IMR-90 (cell line): ENCODE data around the gene OPA3. TPM values are rescaled to one million over a fixed set of nuclear protein-coding genes. Genes with fewer than 3 reads are reported as not detected.

Experiments
- ATAC-seq: fragments of 200-7000 bp; cut with Tn5 transposase; 2 replicates; pipeline ENCODE4 v1.9.1; 2020; ENCODE audit warnings: low read depth, mild to moderate bottlenecking, moderate library complexity
- BruUV-seq: library from RNA; stranded (reverse); fragments of 400-500 nt; replicated peaks from 2 replicates; lab custom pipeline; 2021; lab: Mats Ljungman, UMichigan
- CTCF ChIA-PET: fragments of 300-600 bp; formaldehyde crosslinking; extraction: SDS; loops from one replicate; lab custom pipeline; 2021; ENCODE audit warnings: antibody characterized with exemption; lab: Yijun Ruan, JAX
- POLR2A ChIA-PET: fragments of 300-600 bp; sonication (Branson Sonifier 250); formaldehyde crosslinking; loops from one replicate; lab custom pipeline; 2022; ENCODE audit warnings: antibody characterized with exemption; ENCODE audit not compliant: unreplicated experiment; lab: Charles Lee
- DNase-seq: peaks from one replicate; pipeline ENCODE4 v3.0.0; 2013
- H2AFZ ChIP-seq: replicated peaks from 2 replicates; pipeline ENCODE3; 2013; ENCODE audit warnings: low read length, mild to moderate bottlenecking; ENCODE audit not compliant: poor library complexity
- H2AK5ac ChIP-seq: 2 replicates; pipeline ENCODE4 v1.6.1; 2013; ENCODE audit warnings: low read depth, low read length, inconsistent platforms
- H2AK9ac ChIP-seq: replicated peaks from 2 replicates; pipeline ENCODE3; 2013; ENCODE audit warnings: mild to moderate bottlenecking, low read depth, low read length, moderate library complexity; ENCODE audit not compliant: poor library complexity
- H2BK120ac ChIP-seq: 2 replicates; pipeline ENCODE4 v1.6.1; 2013; ENCODE audit warnings: low read depth, low read length, inconsistent platforms
- H2BK15ac ChIP-seq: 3 replicates; pipeline ENCODE4 v1.6.1; 2013; ENCODE audit warnings: low read depth, low read length, inconsistent platforms
- H2BK20ac ChIP-seq: 2 replicates; pipeline ENCODE4 v1.6.1; 2013; ENCODE audit warnings: low read depth, mild to moderate bottlenecking, inconsistent platforms, low read length, moderate library complexity
- H2BK5ac ChIP-seq: 2 replicates; pipeline ENCODE4 v1.6.1; 2013; ENCODE audit warnings: mild to moderate bottlenecking, low read depth, low read length, inconsistent platforms; ENCODE audit not compliant: poor library complexity, severe bottlenecking
- H3K14ac ChIP-seq: replicated peaks from 2 replicates; pipeline ENCODE4 v1.6.1; 2013; ENCODE audit warnings: low read depth, low read length, inconsistent platforms
- H3K18ac ChIP-seq: 2 replicates; pipeline ENCODE4 v1.6.1; 2013; ENCODE audit warnings: low read depth, low read length, control low read depth
- H3K23ac ChIP-seq: 2 replicates; pipeline ENCODE4 v1.6.1; 2013; ENCODE audit warnings: low read depth, low read length, inconsistent platforms
- H3K27ac ChIP-seq: 2 replicates; pipeline ENCODE4 v1.5.1; 2013; ENCODE audit warnings: mild to moderate bottlenecking, control low read depth, low read length; ENCODE audit not compliant: insufficient read depth
- H3K27me3 ChIP-seq: 2 replicates; pipeline ENCODE4 v1.6.1; 2013; ENCODE audit warnings: low read length; ENCODE audit not compliant: control insufficient read depth, insufficient read depth
- H3K36me3 ChIP-seq: 2 replicates; pipeline ENCODE4 v1.6.1; 2013; ENCODE audit warnings: low read length, mixed read lengths; ENCODE audit not compliant: control insufficient read depth, insufficient read depth
- H3K4ac ChIP-seq: 2 replicates; pipeline ENCODE4 v1.6.1; 2013; ENCODE audit warnings: low read depth, low read length, inconsistent platforms
- H3K4me1 ChIP-seq: 2 replicates; pipeline ENCODE4 v1.6.1; 2013; ENCODE audit warnings: low read length, mixed read lengths; ENCODE audit not compliant: control insufficient read depth, insufficient read depth
- H3K4me2 ChIP-seq: 2 replicates; pipeline ENCODE4 v1.6.1; 2013; ENCODE audit warnings: low read depth, mild to moderate bottlenecking, control low read depth, low read length, moderate library complexity
- H3K4me3 ChIP-seq: 2 replicates; pipeline ENCODE4 v1.5.1; 2013; ENCODE audit warnings: low read depth, mild to moderate bottlenecking, control low read depth, low read length, moderate library complexity; ENCODE audit not compliant: insufficient read depth
- H3K56ac ChIP-seq: 2 replicates; pipeline ENCODE4 v1.6.1; 2013; ENCODE audit warnings: low read length, inconsistent platforms; ENCODE audit not compliant: insufficient read depth; ENCODE audit errors: extremely low read depth
- H3K79me1 ChIP-seq, 2 experiments: 2 replicates each; pipeline ENCODE4 v1.6.1; 2013; ENCODE audit warnings: low read length in 2 of 2, inconsistent platforms in 1 of 2, low read depth in 1 of 2
- H3K9ac ChIP-seq: 2 replicates; pipeline ENCODE4 v1.6.1; 2013; ENCODE audit warnings: low read depth, low read length, control low read depth
- H3K9me1 ChIP-seq: 2 replicates; pipeline ENCODE4 v1.6.1; 2013; ENCODE audit warnings: low read length, inconsistent platforms; ENCODE audit not compliant: insufficient read depth
- H3K9me3 ChIP-seq: 2 replicates; pipeline ENCODE4 v1.6.1; 2013; ENCODE audit warnings: low read length; ENCODE audit not compliant: control insufficient read depth, insufficient read depth
- H4K20me1 ChIP-seq: 2 replicates; pipeline ENCODE4 v1.6.1; 2013; ENCODE audit warnings: low read length, inconsistent platforms; ENCODE audit not compliant: insufficient read depth
- H4K5ac ChIP-seq: 2 replicates; pipeline ENCODE4 v1.6.1; 2013; ENCODE audit warnings: mild to moderate bottlenecking, low read depth, low read length, control low read depth
- H4K8ac ChIP-seq, 2 experiments: 2 replicates each; pipeline ENCODE4 v1.6.1; 2013; ENCODE audit warnings: low read depth in 2 of 2, low read length in 2 of 2, control low read depth in 1 of 2, inconsistent platforms in 1 of 2
- H4K91ac ChIP-seq: 2 replicates; pipeline ENCODE4 v1.6.1; 2013; ENCODE audit warnings: low read depth, low read length, inconsistent platforms; ENCODE audit not compliant: insufficient read depth
- MAZ ChIP-seq: IDR thresholded peaks from 2 replicates; pipeline ENCODE4 v1.6.1; 2012; ENCODE audit warnings: low read depth, mild to moderate bottlenecking, low read length, improper control_type of control experiment, moderate library complexity, borderline replicate concordance
- WGBS, 2 experiments: methylation state at CpG; one replicate each; pipeline versions ENCODE4 v1.1.5 to v1.1.7; 2013; ENCODE audit warnings: missing lambda C conversion rate in 2 of 2; ENCODE audit not compliant: insufficient read length in 1 of 2; ENCODE audit errors: extremely low coverage in 2 of 2; 5-methylcytosine and 5-hydroxymethylcytosine counted together
- dilution Hi-C: fragments of 300-500 bp; cut with HindIII; formaldehyde crosslinking; loops from one replicate; pipeline ENCODE4 v1.14.3; 2018; ENCODE audit warnings: low sequenced_read_pairs; ENCODE audit not compliant: unreplicated experiment
- in situ Hi-C: fragments of 300-500 bp; cut with MboI; formaldehyde crosslinking; loops from 3 replicates; pipeline ENCODE4 v1.14.3; 2019; ENCODE audit warnings: low sequenced_read_pairs, inconsistent platforms, mixed read lengths
- intact Hi-C: fragments of 100-400 bp; cut with micrococcal nuclease; formaldehyde crosslinking; loops from 2 replicates; pipeline ENCODE4 v1.10.0; 2022
- polyA plus RNA-seq, 3 experiments: library from polyadenylated mRNA; depleted of rRNA; stranded (reverse); fragments of >200 nt; gene quantifications; 2 replicates each; pipeline ENCODE4 v1.2.3, GENCODE V29; 2012; ENCODE audit warnings: low replicate concordance in 1 of 3
- total RNA-seq: library from RNA; depleted of rRNA; stranded (reverse); fragments of >200 nt; gene quantifications from 2 replicates; pipeline ENCODE4 v1.2.3, GENCODE V29; 2012

Gene OPA3
- total and polyA plus RNA-seq, 2 of the 4 experiments (the other 2 are of a cell fraction), result 5.2 to 9.6 TPM

DNA sequence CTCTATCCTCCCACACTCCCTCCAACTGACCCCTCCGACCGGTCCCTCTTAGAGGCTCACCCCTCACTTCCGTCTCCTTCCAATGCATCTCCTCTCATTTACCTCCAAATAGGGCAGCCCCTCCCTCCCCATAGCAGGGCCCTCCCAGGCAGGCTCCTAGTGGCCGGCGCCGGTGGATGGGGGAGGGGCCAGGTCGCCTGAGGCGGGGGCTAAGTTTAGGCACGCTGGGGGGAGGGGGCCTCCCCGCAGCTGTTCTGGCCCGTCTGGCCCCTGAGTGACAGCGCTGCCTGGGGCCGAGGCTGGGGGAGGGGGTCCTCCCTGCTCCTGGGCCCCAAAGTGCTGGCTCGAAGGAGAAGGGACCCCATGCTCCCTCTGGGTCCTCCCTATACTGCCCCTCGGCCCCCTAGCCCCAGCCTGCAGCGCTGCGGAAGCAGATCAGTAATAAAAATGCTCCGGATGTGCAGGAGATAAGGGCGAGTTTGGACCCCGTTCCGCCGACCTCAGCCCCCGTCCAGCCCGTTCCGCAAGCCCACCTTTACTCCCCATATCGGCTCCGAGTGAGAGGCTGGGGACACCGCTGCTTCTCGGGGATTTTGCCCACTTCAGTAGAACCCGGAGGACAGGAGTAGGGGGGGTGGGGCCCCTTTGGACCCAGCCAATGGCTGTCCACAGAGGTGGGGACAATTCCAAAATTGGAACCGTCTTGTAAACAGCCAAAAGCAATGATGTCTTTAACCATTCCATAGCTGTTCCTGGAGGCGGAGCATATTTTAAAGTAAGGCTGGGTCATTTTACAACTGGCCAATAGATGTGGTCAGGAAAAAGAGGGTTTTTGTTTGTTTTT lies 91.8 kb downstream of the OPA3 start:
- intact Hi-C loops, result no loop called here
- ATAC-seq, result peak; percentile 67

More for the DNA sequence above, 91.8 kb downstream of the OPA3 start:
- dilution Hi-C loops, result no loop called here
- Histone ChIP-seq H2AK9ac (peak overlapping the region; percentile 93), H2AFZ (peak overlapping the region; percentile 98), H4K20me1 (peaks cover 3% of the 10 kb centered on the region; the same call in 1 of the 2 replicates), H3K36me3 (no peaks in the 10 kb centered on the region), H3K27ac (peak overlapping the region; percentile 52), H3K4me3 (peak overlapping the region; percentile 89), H4K91ac (no peak overlapping the region), H3K23ac (no peak overlapping the region), H3K9me3 (no peaks in the 10 kb centered on the region), H2AK5ac (no peak overlapping the region), H3K9me1 (peaks cover 6% of the 10 kb centered on the region), H3K56ac (no peak overlapping the region), H2BK15ac (no peak overlapping the region), H2BK5ac (no peak overlapping the region), H3K18ac (no peak overlapping the region; the same call in 1 of the 2 replicates), H2BK20ac (no peak overlapping the region), H3K4ac (peak overlapping the region; percentile 54; the same call in 1 of the 2 replicates), H3K4me1 (no peaks in the 10 kb centered on the region), H4K8ac (peak overlapping the region in 1 of 2 experiments; percentile 58; a peak in 1 of 4 replicates), H3K79me1 (peaks cover 0 to 10% of the 10 kb centered on the region in 2 experiments; a peak in 1 of 4 replicates), H3K14ac (peak overlapping the region; percentile 37; the same call in 1 of the 2 replicates), H2BK120ac (peak overlapping the region; percentile 35; the same call in 1 of the 2 replicates), H3K9ac (peak overlapping the region; percentile 60), H4K5ac (no peak overlapping the region), H3K27me3 (peaks cover under 1% of the 10 kb centered on the region; the same call in 1 of the 2 replicates), H3K4me2 (peak overlapping the region; percentile 82)
- WGBS, 2 experiments, result 20% methylated on average over 4 of the region's 32 CpGs; no CpG with 5 or more reads in 1 of the 2 experiments
- POLR2A ChIA-PET, result no interaction called here
- peak; percentile 80 for DNase-seq
- no peak for TF ChIP-seq MAZ
- in situ Hi-C loops, result no loop called here
- CTCF ChIA-PET, result interaction anchor here (0.6 to 1.0 kb wide), 5 partner anchors 10 to 1826 kb away, joined by 3 to 4 read pairs (median 4); no protein-coding TSS in a partner anchor
- BruUV-seq, result no TSS peak
